Left lung (tissue), 10 donors: ENCODE measurements around the gene RIT2. TPM values are rescaled to one million over a fixed set of nuclear protein-coding genes. Genes with fewer than 3 reads are reported as not detected.

ENCODE experiments used
- ATAC-seq: fragments of 200-7000 bp; cut with Tn5 transposase; one replicate; pipeline ENCODE4 v1.9.1; 2020; ENCODE audit warnings: moderate library complexity
- DNase-seq, 4 donors: peaks; one replicate each; pipeline ENCODE4 v3.0.0-alpha.2; 2013 to 2020
- H3K27ac ChIP-seq, 2 donors: fragments of 200-600 bp; sonication (generic) in 1 of 2; one replicate each; pipeline versions ENCODE4 v1.5.0 to v1.8.0; 2020 to 2021
- H3K27me3 ChIP-seq, 2 donors: fragments of 200-600 bp; sonication (generic) in 1 of 2; one replicate each; pipeline versions ENCODE4 v1.5.0 to v1.8.0; 2020 to 2021
- H3K36me3 ChIP-seq, 2 donors: fragments of 200-600 bp; sonication (generic) in 1 of 2; one replicate each; pipeline versions ENCODE4 v1.5.0 to v1.8.0; 2020 to 2021
- H3K4me1 ChIP-seq, 2 donors: fragments of 200-600 bp; one replicate each; pipeline ENCODE4 v1.8.0; 2021
- H3K4me3 ChIP-seq, 2 donors: fragments of 200-600 bp; sonication (generic) in 1 of 2; one replicate each; pipeline versions ENCODE4 v1.5.0 to v1.8.0; 2020 to 2021; ENCODE audit warnings: mild to moderate bottlenecking in 1 of 2
- H3K9me3 ChIP-seq, 2 donors: fragments of 200-600 bp; sonication (generic) in 1 of 2; one replicate each; pipeline versions ENCODE4 v1.5.0 to v1.8.0; 2020 to 2021
- CTCF ChIP-seq, 2 donors: fragments of 200-600 bp; sonication (generic) in 1 of 2; IDR thresholded peaks; one replicate each; pipeline versions ENCODE4 v1.5.0 to v1.8.0; 2021; ENCODE audit warnings: antibody characterized with exemption in 2 of 2
- intact Hi-C, 2 donors: fragments of 100-400 bp; cut with DNase I; formaldehyde crosslinking; loops; one replicate each; pipeline versions ENCODE4 v1.11.2 to v1.14.2; 2022
- polyA plus RNA-seq, 6 donors: library from polyadenylated mRNA; unstranded; fragments of 120-200 nt; gene quantifications; one replicate each; pipeline ENCODE4 v1.2.1, GENCODE V29; 2013; ENCODE audit not compliant: insufficient read length in 6 of 6
- total RNA-seq, 2 donors: library from RNA; stranded (reverse); fragmentation: NEBNext Ultra II Directional; extraction: Animal tissue kit (Norgen Biotek cat#: 25700); gene quantifications; one replicate each; pipeline ENCODE4 v1.2.1, GENCODE V29; 2021
- donor health status: DM: no; HTN: yes; CAD: no.
- donor health status: DM: no; HTN: no; CAD: no.

Gene RIT2
- total and polyA plus RNA-seq, 8 donors = not detected

GRCh38 chr18:42980426-42980825 is 135.1 kb downstream of the RIT2 start:
- Histone ChIP-seq H3K4me1 (no peaks in the 10 kb centered on the region), H3K27ac (no peak overlapping the region), H3K27me3 (no peaks in the 10 kb centered on the region), H3K4me3 (no peak overlapping the region), H3K9me3 (no peaks in the 10 kb centered on the region), H3K36me3 (no peaks in the 10 kb centered on the region)
- ATAC-seq (no peak), DNase-seq (no peak)
- intact Hi-C loops = no loop called here
- TF ChIP-seq CTCF (IDR thresholded peaks at IDR 0.05) = no peak

- intact Hi-C loops = no loop called here
- H3K9me3 ChIP-seq = no peaks in the 10 kb centered on the region
- no peaks in the 10 kb centered on the region for H3K27me3 ChIP-seq
- no peaks in the 10 kb centered on the region for H3K4me1 ChIP-seq
- no peak overlapping the region for H3K4me3 ChIP-seq
- DNase-seq = no peak
- TF ChIP-seq CTCF (IDR thresholded peaks at IDR 0.05) = no peak
- H3K36me3 ChIP-seq = no peaks in the 10 kb centered on the region
- no peak for ATAC-seq
- H3K27ac ChIP-seq = no peak overlapping the region
Observed at GRCh38 chr18:42977982-42978637, 137.4 kb downstream of the RIT2 start.

GRCh38 chr18:42976869-42977590 is 138.5 kb downstream of the RIT2 start:
- DNase-seq = peak in 1 of 4 donors; percentile 13
- no peak overlapping the region for H3K27ac ChIP-seq
- no peak for TF ChIP-seq CTCF (IDR thresholded peaks at IDR 0.05)

GRCh38 chr18:42969366-42969765 is 146.1 kb downstream of the RIT2 start:
- ATAC-seq (no peak), DNase-seq (no peak)
- Histone ChIP-seq H3K27ac (no peak overlapping the region), H3K4me3 (no peak overlapping the region), H3K4me1 (no peaks in the 10 kb centered on the region), H3K9me3 (no peaks in the 10 kb centered on the region), H3K36me3 (no peaks in the 10 kb centered on the region), H3K27me3 (no peaks in the 10 kb centered on the region)
- intact Hi-C loops = no loop called here
- no peak for TF ChIP-seq CTCF (IDR thresholded peaks at IDR 0.05)

More at GRCh38 chr18:42976869-42977590, 138.5 kb downstream of the RIT2 start:
- Histone ChIP-seq H3K27me3 (no peaks in the 10 kb centered on the region), H3K4me1 (no peaks in the 10 kb centered on the region), H3K4me3 (no peak overlapping the region), H3K36me3 (no peaks in the 10 kb centered on the region), H3K9me3 (no peaks in the 10 kb centered on the region)
- intact Hi-C loops = no loop called here
- no peak for ATAC-seq

- H3K4me1 ChIP-seq = no peaks in the 10 kb centered on the region
- intact Hi-C loops = no loop called here
- no peak overlapping the region for H3K4me3 ChIP-seq
- no peaks in the 10 kb centered on the region for H3K36me3 ChIP-seq
- DNase-seq = no peak
- no peaks in the 10 kb centered on the region for H3K9me3 ChIP-seq
- no peak overlapping the region for H3K27ac ChIP-seq
- no peak for ATAC-seq
- H3K27me3 ChIP-seq = no peaks in the 10 kb centered on the region
- TF ChIP-seq CTCF (IDR thresholded peaks at IDR 0.05) = no peak
Observed at GRCh38 chr18:42961298-42961697, 154.2 kb downstream of the RIT2 start.
